Measurements from ENCODE around the gene AK9.

GRCh38 chr6:109693111-109693510, 2.1 kb upstream of the AK9 start:
- no peak for TF ChIP-seq TARDBP (IDR thresholded peaks at IDR 0.05)
- TF ChIP-seq CTCF (IDR thresholded peaks at IDR 0.05 in 2 of 3, conservative IDR thresholded peaks at IDR 0.05 in 1 of 3; ENCODE audit: insufficient read depth in 2 of 3, low read depth in 1 of 3, low read length in 3 of 3) = no peak
- no peak for TF ChIP-seq E2F1 (CRISPR knock-in tag; IDR thresholded peaks at IDR 0.05)
- no peak for TF ChIP-seq STAT6 (CRISPR knock-in tag; IDR thresholded peaks at IDR 0.05)
- no peak for TF ChIP-seq ZNF274 (IDR thresholded peaks at IDR 0.05; ENCODE audit: borderline replicate concordance, low read depth, low read length)
- no peak for TF ChIP-seq RBM14 (IDR thresholded peaks at IDR 0.05; ENCODE audit: borderline replicate concordance, insufficient read depth, low read depth, low read length)
- TF ChIP-seq BCL6 (CRISPR knock-in tag; IDR thresholded peaks at IDR 0.05) = no peak

All from K562 (cell line).